Stomach (tissue), 4 donors: ENCODE measurements around the gene ANKRD39.
A peak's percentile ranks its signal among the peaks of the same experiment; 100 is the strongest.

Source experiments
- CTCF ChIP-seq, 7 experiments: fragments of 450-650 bp in 4 of 7; fragments of 200-600 bp in 3 of 7; sonication (generic) in 3 of 7; IDR thresholded peaks; one replicate each; pipeline ENCODE4 v1.5.1; 2016 to 2019; ENCODE audit warnings: antibody characterized with exemption in 7 of 7, control low read depth in 2 of 7, mild to moderate bottlenecking in 1 of 7
- POLR2A ChIP-seq, 4 donors: fragments of 450-650 bp; IDR thresholded peaks; one replicate each; pipeline ENCODE4 v1.6.1; 2016; ENCODE audit warnings: antibody characterized with exemption in 4 of 4, control low read depth in 2 of 4, mild to moderate bottlenecking in 1 of 4, moderate library complexity in 1 of 4
- POLR2AphosphoS5 ChIP-seq, 3 donors: sonication (generic); formaldehyde crosslinking; IDR thresholded peaks; one replicate each; pipeline ENCODE4 v1.6.1; 2016; ENCODE audit warnings: antibody characterized with exemption in 3 of 3

- TF ChIP-seq POLR2A (IDR thresholded peaks at IDR 0.05) (no peak), CTCF (IDR thresholded peaks at IDR 0.05) (peak in 5 of 7 experiments; percentile 16 to 71 (median 51)), POLR2AphosphoS5 (IDR thresholded peaks at IDR 0.05) (peak; percentile 61 to 84 (median 73))
Measured at GRCh38 chr2:96868555-96869280, 10.9 kb upstream of the ANKRD39 start.
